Heart left ventricle (tissue), 16 donors: ENCODE measurements around the gene ZFP91. TPM values are rescaled to one million over a fixed set of nuclear protein-coding genes. Genes with fewer than 3 reads are reported as not detected.

Experiments used
- ATAC-seq, 4 donors: fragments of 200-7000 bp; cut with Tn5 transposase; one replicate each; pipeline ENCODE4 v1.9.1; 2020 to 2022; ENCODE audit warnings: moderate library complexity in 4 of 4, mild to moderate bottlenecking in 3 of 4, moderate number of reproducible peaks in 1 of 4
- DNase-seq, 5 donors: peaks; one replicate each; pipeline ENCODE4 v3.0.0-alpha.2; 2020
- H3K27ac ChIP-seq, 12 donors: fragments of 200-600 bp; sonication (generic) in 4 of 12; one replicate each; pipeline versions ENCODE4 v1.5.0 to v1.8.0; 2016 to 2022; ENCODE audit warnings: mild to moderate bottlenecking in 2 of 12
- H3K27me3 ChIP-seq, 9 donors: fragments of 200-600 bp; sonication (generic) in 2 of 9; one replicate each; pipeline versions ENCODE4 v1.5.1 to v1.8.0; 2016 to 2022; ENCODE audit warnings: mild to moderate bottlenecking in 3 of 9
- H3K36me3 ChIP-seq, 9 donors: fragments of 200-600 bp; sonication (generic) in 2 of 9; one replicate each; pipeline versions ENCODE4 v1.5.0 to v1.8.0; 2018 to 2022; ENCODE audit warnings: mild to moderate bottlenecking in 2 of 9
- H3K4me1 ChIP-seq, 12 donors: fragments of 200-600 bp; sonication (generic) in 4 of 12; one replicate each; pipeline versions ENCODE4 v1.5.0 to v1.8.0; 2016 to 2022; ENCODE audit warnings: mild to moderate bottlenecking in 3 of 12
- H3K4me3 ChIP-seq, 12 donors: fragments of 200-600 bp; sonication (generic) in 4 of 12; one replicate each; pipeline versions ENCODE4 v1.5.0 to v1.8.0; 2017 to 2022; ENCODE audit warnings: mild to moderate bottlenecking in 9 of 12, moderate library complexity in 4 of 12
- H3K9me3 ChIP-seq, 12 donors: fragments of 200-600 bp; sonication (generic) in 4 of 12; one replicate each; pipeline versions ENCODE4 v1.5.0 to v1.8.0; 2016 to 2022; ENCODE audit warnings: mild to moderate bottlenecking in 1 of 12
- POLR2A ChIP-seq, 2 donors: fragments of 450-650 bp; IDR thresholded peaks; one replicate each; pipeline ENCODE4 v1.6.1; 2017; ENCODE audit warnings: antibody characterized with exemption in 2 of 2, mild to moderate bottlenecking in 2 of 2, moderate library complexity in 2 of 2
- WGBS, 4 donors: extraction: QIAGEN DNeasy Blood & Tissue Kit in 2 of 4; methylation state at CpG; one replicate each; pipeline versions ENCODE4 v1.1.5 to v1.1.7; 2013 to 2018; 5-methylcytosine and 5-hydroxymethylcytosine counted together
- intact Hi-C, 10 donors: fragments of 100-400 bp; cut with DNase I; formaldehyde crosslinking; loops; one replicate each; pipeline versions ENCODE4 v1.11.1 to v1.14.2; 2022
- polyA plus RNA-seq, 2 donors: library from polyadenylated mRNA; stranded (reverse); fragments of 200-250 nt; gene quantifications; one replicate each; pipeline ENCODE4 v1.2.3, GENCODE V29; 2013
- total RNA-seq, 9 donors: library from RNA; depleted of rRNA in 2 of 9; stranded (reverse); fragments of >200 nt in 2 of 9; fragmentation: NEBNext Ultra II Directional in 3 of 9; extraction: Animal tissue kit (Norgen Biotek cat#: 25700) in 3 of 9; gene quantifications; one replicate each; pipeline versions ENCODE4 v1.1.0 to v1.2.4, GENCODE V29; 2016 to 2023
- TF ChIP-seq, protein P1 (sequence below), 12 donors: fragments of 200-600 bp; sonication (generic) in 4 of 12; IDR thresholded peaks; one replicate each; pipeline versions ENCODE4 v1.5.0 to v1.8.0; 2018 to 2022; ENCODE audit warnings: antibody characterized with exemption in 12 of 12, mild to moderate bottlenecking in 5 of 12
- donor health status: ischemic (EF 13 %, LVEDD 7.1; RV severe dilation, severe dysfunction).
- donor health status: healthy with polysubstance abuse.
- donor health status: DM: no; HTN: yes; CAD: no.
- donor health status: DM: no; HTN: no; CAD: no.
- donor health status: ischemic (EF 25% LVEDD 6.9; RV normal size, moderate dysfunction).
- donor health status: ischemic (EF 25% LVEDD 5.7; RV mildly dilated, moderate dysfunction).
- donor health status: healthy.
- donor health status: DM: yes; HTN: yes; CAD: no.
- donor health status: ischemic (EF 35%, LVEDD 5.7; RV mildly dilated, moderate dysfunction).
- donor health status: nonischemic (EF 11% LVEDD 7.7; RV severe dilation, severe dysfunction).
- donor health status: DM: yes; HTN: yes; CAD: no.
- donor health status: PGD.
- donor health status: ischemic (EF 29% LVEDD 5.4; RV normal size, mild dysfunction).
- donor health status: nonischemic (EF 23%, LVEDD 6.1; RV moderate dilation, normal function).

ZFP91 gene
- total and polyA plus RNA-seq, 11 donors, result 11.2 to 67.0 (median 60.6) TPM

DNA sequence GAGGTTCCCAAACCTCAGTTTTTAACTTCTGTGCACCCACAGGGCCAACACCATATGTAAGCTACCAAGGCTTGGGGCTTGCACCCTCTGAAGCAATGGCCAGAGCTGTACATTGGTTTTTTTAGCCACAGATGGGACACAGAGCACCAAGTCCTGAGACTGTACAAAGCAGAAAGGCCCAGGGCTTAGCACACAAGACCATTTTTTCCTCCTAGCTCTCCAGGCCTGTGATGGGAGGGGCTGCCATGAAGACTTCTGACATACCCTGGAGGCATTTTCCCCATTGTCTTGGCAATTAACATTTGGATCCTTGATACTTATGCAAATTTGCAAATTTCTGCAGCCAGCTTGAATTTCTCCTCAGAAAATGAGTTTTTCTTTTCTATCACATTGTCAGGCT lies 67.0 kb downstream of the ZFP91 start:
- DNase-seq (no peak), ATAC-seq (no peak)
- TF ChIP-seq, protein P1, sequence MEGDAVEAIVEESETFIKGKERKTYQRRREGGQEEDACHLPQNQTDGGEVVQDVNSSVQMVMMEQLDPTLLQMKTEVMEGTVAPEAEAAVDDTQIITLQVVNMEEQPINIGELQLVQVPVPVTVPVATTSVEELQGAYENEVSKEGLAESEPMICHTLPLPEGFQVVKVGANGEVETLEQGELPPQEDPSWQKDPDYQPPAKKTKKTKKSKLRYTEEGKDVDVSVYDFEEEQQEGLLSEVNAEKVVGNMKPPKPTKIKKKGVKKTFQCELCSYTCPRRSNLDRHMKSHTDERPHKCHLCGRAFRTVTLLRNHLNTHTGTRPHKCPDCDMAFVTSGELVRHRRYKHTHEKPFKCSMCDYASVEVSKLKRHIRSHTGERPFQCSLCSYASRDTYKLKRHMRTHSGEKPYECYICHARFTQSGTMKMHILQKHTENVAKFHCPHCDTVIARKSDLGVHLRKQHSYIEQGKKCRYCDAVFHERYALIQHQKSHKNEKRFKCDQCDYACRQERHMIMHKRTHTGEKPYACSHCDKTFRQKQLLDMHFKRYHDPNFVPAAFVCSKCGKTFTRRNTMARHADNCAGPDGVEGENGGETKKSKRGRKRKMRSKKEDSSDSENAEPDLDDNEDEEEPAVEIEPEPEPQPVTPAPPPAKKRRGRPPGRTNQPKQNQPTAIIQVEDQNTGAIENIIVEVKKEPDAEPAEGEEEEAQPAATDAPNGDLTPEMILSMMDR (IDR thresholded peaks at IDR 0.05), result no peak
- TF ChIP-seq POLR2A (IDR thresholded peaks at IDR 0.05), result no peak
- H3K9me3 ChIP-seq, result peaks cover 0 to 7% (median 0%) of the 10 kb centered on the region in 12 donors
- no peak overlapping the region for H3K4me3 ChIP-seq
- no peaks in the 10 kb centered on the region for H3K36me3 ChIP-seq
- intact Hi-C loops, result no loop called here
- no peak overlapping the region for H3K27ac ChIP-seq
- H3K4me1 ChIP-seq, result peaks cover 0 to 17% (median 7%) of the 10 kb centered on the region in 12 donors
- H3K27me3 ChIP-seq, result no peaks in the 10 kb centered on the region

DNA sequence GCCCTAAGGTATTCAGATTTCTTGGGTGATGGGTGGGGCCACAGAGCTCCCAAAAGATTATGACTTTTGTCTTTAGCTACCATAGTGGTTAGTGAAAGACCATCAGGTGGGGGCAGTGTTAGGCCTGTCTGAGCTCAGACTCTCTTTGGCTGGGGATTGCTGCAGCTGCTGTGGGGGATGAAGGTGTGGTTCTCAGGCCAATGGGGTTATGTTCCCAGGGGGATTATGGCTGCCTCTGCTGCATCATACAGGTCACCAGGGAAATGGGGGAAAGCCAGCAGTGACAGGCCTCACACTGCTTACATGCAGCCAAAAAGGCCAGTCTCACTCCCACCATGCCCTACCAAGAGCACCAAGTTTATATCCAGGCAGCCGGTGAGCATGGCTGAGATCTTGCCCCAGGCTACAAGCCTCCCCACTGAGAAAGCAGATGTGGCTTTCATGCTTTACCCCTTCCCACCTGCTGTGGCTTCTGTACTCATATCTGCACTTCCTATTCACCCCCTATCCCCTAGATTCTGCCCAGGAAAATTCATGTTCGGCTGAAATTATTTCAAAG lies 68.4 kb downstream of the ZFP91 start:
- H3K36me3 ChIP-seq, result no peaks in the 10 kb centered on the region

DNA sequence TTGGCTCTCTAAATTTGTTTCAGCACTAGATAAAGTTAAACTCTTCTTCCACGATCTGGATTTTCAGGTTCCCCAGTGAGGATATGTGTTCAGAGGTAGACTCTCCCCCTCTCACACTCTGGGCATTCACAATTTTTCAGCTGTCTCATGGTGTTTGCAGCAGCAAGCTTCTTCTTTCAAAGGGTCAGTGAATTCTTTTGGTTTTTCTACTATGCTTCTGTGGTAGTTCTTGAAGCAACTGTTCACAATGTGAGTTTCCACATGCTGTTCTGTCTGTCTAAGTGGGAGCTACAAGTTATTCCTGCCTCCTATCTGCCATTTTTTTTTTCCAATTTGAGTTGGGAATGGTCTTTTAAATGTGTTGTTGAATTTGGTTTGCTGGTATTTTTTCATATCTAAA lies 69.0 kb downstream of the ZFP91 start:
- H3K27me3 ChIP-seq, result no peaks in the 10 kb centered on the region
- H3K4me1 ChIP-seq, result peaks cover 0 to 21% (median 3%) of the 10 kb centered on the region in 12 donors
- DNase-seq (no peak), ATAC-seq (no peak)
- intact Hi-C loops, result no loop called here
- no peaks in the 10 kb centered on the region for H3K36me3 ChIP-seq
- TF ChIP-seq POLR2A (IDR thresholded peaks at IDR 0.05), result no peak
- TF ChIP-seq, protein P1 (IDR thresholded peaks at IDR 0.05), result no peak
- H3K27ac ChIP-seq, result no peak overlapping the region
- H3K9me3 ChIP-seq, result peaks cover 0 to 7% (median 0%) of the 10 kb centered on the region in 12 donors
- WGBS, 4 donors, result 58 to 74% (median 70%) methylated on average over 1 of the region's 1 CpG
- no peak overlapping the region for H3K4me3 ChIP-seq

More for the DNA sequence above, 68.4 kb downstream of the ZFP91 start:
- Histone ChIP-seq H3K4me1 (peaks cover 0 to 16% (median 3%) of the 10 kb centered on the region in 12 donors), H3K9me3 (peaks cover 0 to 7% (median 0%) of the 10 kb centered on the region in 12 donors), H3K27me3 (no peaks in the 10 kb centered on the region), H3K4me3 (no peak overlapping the region), H3K27ac (no peak overlapping the region)
- TF ChIP-seq POLR2A (IDR thresholded peaks at IDR 0.05), result no peak
- TF ChIP-seq, protein P1 (IDR thresholded peaks at IDR 0.05), result no peak
- intact Hi-C loops, result no loop called here
- DNase-seq (no peak), ATAC-seq (no peak)
- WGBS, 4 donors, result 78 to 82% (median 81%) methylated on average over 2 of the region's 2 CpGs

DNA sequence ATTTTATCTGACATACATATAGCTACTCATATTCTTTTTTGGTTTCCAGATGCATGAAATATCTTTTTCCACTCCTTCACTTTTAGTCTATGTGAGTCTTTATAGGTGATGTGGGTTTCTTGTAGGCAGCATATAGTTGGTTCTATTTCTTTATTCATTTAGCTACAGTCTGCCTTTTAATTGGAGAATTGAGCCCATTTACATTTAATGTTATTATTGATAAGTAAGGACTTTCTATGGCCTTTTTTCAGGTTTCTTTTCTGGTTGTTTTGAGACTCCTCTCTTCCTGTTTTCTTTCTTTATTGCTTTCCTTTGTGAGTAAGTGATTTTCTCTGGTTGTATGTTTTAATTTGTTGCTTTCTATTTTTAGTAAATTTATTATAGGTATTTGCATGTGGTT lies 70.8 kb downstream of the ZFP91 start:
- intact Hi-C loops, result loop anchor here in 6 of 10 donors (10.0 kb wide), 4 partner anchors 135 to 505 kb away; no protein-coding TSS in a partner anchor

More for the DNA sequence above, 70.8 kb downstream of the ZFP91 start:
- no peak overlapping the region for H3K4me3 ChIP-seq
- no peak for DNase-seq
- ATAC-seq, result no peak
- H3K36me3 ChIP-seq, result no peaks in the 10 kb centered on the region
- H3K4me1 ChIP-seq, result peaks cover 0 to 21% (median 4%) of the 10 kb centered on the region in 12 donors
- H3K9me3 ChIP-seq, result peaks cover 0 to 7% (median 0%) of the 10 kb centered on the region in 12 donors
- H3K27ac ChIP-seq, result no peak overlapping the region
- no peak for TF ChIP-seq POLR2A (IDR thresholded peaks at IDR 0.05)
- TF ChIP-seq, protein P1 (IDR thresholded peaks at IDR 0.05), result no peak
- no peaks in the 10 kb centered on the region for H3K27me3 ChIP-seq
